HG03457 (cell line): ENCODE data around the gene POM121C.
"Not testable (repeated sequence)": the region's sequence is repeated elsewhere in the genome, so short reads cannot be mapped to it uniquely, and the experiment has no call there.

Source experiments
- ATAC-seq: cut with Tn5 transposase; IDR thresholded peaks from one replicate; pipeline ENCODE4 v1.9.1; 2021; ENCODE audit warnings: moderate number of reproducible peaks; ENCODE audit not compliant: unreplicated experiment

Gene POM121C

DNA sequence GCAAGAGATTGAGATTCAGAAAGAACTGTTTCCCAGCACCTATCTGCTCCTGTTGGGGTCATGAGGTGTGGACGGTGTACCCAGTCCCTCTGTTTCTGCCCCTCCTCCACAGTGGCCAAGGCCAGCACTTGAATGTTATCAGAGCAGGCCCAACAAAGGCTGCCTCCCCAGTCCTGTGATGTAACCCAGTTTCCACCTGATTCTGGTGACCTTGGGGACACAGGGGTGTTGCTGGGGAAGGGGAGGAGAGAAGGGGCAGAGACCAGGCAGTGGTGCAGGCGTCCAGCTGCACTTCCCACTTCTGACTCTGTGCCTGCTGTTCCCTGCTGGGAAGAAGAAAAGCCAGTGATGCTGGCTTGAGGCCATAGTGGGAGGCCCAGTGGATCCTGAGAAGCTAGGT, 88.2 kb downstream of the POM121C start:
- ATAC-seq: not testable (repeated sequence)

DNA sequence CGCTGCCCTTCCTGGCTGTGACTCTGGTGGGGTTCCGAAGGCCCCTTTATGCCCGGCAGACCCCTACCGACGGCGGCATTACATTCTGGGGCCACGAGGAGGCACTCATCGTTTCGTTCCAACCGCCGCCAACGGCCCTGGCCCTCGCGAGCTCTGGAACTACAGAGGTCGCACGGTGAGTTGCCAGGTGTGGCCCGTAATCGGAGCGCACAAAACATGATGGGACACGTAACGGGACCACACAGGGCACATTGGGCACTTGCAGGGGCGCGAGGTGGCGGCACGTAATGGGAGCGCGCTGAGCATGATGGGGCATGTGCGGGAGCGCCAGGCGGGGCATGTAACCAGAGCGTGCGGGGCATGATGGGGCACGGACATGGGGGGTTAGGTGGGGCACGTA, 90.8 kb downstream of the POM121C start, which contains the start of gene TRIM73:
Gene TRIM73, plus strand, starts transcription at position 301 of the 400 bp plus-strand sequence. CDS start 3,305 bp downstream, outside the sequence.
- not testable (repeated sequence) for ATAC-seq

DNA sequence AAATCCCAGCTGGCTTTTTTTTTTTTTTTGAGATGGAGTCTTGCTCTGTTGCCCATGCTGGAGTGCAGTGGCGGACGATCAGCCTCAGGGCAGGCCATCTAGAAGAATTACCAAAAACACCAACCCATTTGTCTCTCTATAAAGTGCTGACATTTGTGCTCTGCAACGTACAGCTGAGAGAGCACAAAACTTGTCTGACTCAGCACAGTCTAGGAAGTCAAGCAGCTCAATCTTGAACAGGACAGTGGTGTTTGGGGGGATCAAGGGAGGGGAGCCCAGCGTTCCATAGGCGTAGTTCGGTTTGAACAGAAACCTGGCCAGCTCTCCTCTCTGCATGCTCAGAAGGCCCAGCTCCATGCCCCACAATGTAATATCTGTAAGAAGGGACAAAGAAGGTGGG, 92.9 kb downstream of the POM121C start:
- ATAC-seq: not testable (repeated sequence)

DNA sequence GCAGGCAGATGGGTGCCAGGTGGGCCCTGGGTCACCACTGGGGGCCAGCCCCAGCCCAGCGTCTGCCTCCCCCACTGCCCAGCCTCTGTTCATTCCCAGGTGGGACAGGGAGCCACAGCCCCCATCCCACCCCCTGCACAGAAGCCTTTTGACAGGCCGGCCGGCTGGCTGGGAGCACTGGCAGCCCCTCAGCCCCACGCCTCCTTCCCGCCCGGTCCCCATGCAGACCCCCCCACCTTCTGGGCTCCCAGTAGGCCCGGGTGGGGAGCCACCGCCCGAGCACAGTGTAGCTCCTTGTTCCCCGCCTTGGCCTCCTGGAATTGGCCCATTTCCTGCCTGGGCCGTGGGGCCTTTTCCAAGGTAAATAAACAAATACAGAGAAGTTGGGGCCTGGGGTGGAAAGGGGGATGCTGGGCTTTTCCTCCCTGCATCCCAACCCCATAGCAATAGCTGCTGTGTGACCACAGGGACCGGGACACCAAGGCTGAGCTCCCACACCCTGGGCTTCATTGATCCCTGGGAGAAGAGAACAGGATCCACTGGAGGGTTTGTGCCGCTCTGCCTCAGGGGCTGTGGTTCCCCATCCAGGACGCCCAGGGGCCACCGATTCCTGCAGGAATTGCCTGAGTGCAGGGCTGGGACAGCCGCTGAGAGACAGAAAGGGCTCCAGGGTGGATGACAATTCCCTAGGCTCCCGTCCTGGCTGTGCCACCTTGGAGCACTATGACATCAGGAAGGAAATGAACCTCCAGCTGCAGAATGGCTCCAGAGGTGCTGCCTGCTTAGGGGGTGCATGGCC, 111.4 kb downstream of the POM121C start:
- ATAC-seq: not testable (repeated sequence)

DNA sequence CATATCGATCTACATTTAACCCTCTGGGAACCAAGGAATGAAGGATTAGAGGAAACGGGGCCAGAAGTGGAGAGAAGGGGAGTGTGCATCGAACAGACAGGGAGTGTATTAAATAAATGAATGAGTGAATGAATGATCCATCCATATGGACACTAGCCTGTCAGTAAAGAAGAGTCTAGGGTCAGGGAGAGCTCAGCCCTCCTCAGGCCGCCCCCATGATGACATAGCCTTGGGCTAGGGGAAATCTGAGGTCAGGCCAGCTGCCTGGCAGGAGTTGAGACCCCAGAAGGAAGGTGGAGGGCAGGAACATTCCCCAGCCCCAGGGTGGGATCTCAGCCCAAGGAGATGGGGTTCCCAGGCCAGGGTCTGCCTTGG, 112.0 kb downstream of the POM121C start:
- ATAC-seq: not testable (repeated sequence)

DNA sequence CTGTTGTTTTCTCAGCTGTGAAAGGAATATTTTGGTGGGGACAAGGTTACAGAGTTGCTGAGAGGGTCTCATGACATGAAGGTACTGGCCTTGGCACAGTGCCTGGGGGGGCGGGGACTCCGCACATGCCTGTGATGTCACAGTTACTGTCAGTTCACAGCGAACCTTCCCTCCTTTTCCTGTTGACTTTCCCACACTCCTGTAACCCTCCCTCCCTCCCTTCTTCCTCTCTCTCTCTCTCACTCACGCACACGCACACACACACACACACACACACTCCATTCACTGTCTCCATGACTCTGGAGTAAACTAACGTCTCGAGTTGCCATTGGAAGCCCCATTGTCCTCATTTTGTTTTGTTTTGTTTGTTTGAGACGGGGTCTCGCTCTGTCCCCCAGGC, 118.8 kb downstream of the POM121C start:
- ATAC-seq: not testable (repeated sequence)
